GM12878 (cell line): ENCODE measurements around the gene CEP83. TPM values are rescaled to one million over a fixed set of nuclear protein-coding genes. Genes with fewer than 3 reads are reported as not detected.

ENCODE experiments used
- ATAC-seq: fragments of 200-7000 bp; cut with Tn5 transposase; 3 replicates; pipeline ENCODE4 v1.9.1; 2020; ENCODE audit warnings: mild to moderate bottlenecking, moderate library complexity
- BruUV-seq: library from RNA; stranded (reverse); fragments of 400-500 nt; replicated peaks from 2 replicates; lab custom pipeline; 2021; lab: Mats Ljungman, UMichigan
- CTCF ChIA-PET: fragments of 300-600 bp; sonication (Branson Sonifier 250); formaldehyde crosslinking; extraction: SDS; loops from one replicate; lab custom pipeline; 2021; ENCODE audit warnings: inconsistent platforms; lab: Yijun Ruan, JAX
- POLR2A ChIA-PET: fragments of 350-600 bp; formaldehyde crosslinking; extraction: SDS; loops from one replicate; lab custom pipeline; 2021; ENCODE audit warnings: inconsistent platforms; lab: Charles Lee
- RAD21 ChIA-PET: fragments of 300-600 bp; sonication (Branson Sonifier 250); formaldehyde crosslinking; loops from one replicate; lab custom pipeline; 2023; ENCODE audit warnings: antibody characterized with exemption; ENCODE audit not compliant: unreplicated experiment; lab: Charles Lee
- SMC1A ChIA-PET: fragments of 300-600 bp; sonication (Branson Sonifier 250); formaldehyde crosslinking; loops from one replicate; lab custom pipeline; 2023; ENCODE audit not compliant: unreplicated experiment, uncharacterized antibody; lab: Charles Lee
- DNase-seq: peaks from one replicate; pipeline ENCODE4 v3.0.0-alpha.2; 2011; ENCODE audit warnings: low read depth, low spot score
- FAIRE-seq: peaks from 3 replicates; lab custom pipeline; 2011; peaks lifted over from hg19 to GRCh38; lab: Jason Lieb, UNC
- H2AFZ ChIP-seq: 2 replicates; pipeline ENCODE4 v1.6.0; 2011; ENCODE audit warnings: low read depth, low read length, control low read depth; ENCODE audit not compliant: control insufficient read depth
- H3K27ac ChIP-seq: 2 replicates; pipeline ENCODE4 v1.5.1; 2011; ENCODE audit warnings: control low read depth; ENCODE audit not compliant: control insufficient read depth, insufficient read depth
- H3K27me3 ChIP-seq, 2 experiments: replicated peaks in 1 of 2; 2 replicates each; pipeline versions ENCODE4 v1.6.0 to v1.6.1; 2011; ENCODE audit warnings: low read length in 1 of 2; ENCODE audit not compliant: control insufficient read depth in 2 of 2, insufficient read depth in 2 of 2
- H3K36me3 ChIP-seq, 2 experiments: 2 replicates each; pipeline ENCODE4 v1.5.1; 2011; ENCODE audit warnings: low read length in 1 of 2; ENCODE audit not compliant: control insufficient read depth in 2 of 2, insufficient read depth in 2 of 2
- H3K4me1 ChIP-seq: 2 replicates; pipeline ENCODE4 v1.6.1; 2011; ENCODE audit warnings: mild to moderate bottlenecking, low read length, moderate library complexity, mixed read lengths; ENCODE audit not compliant: control insufficient read depth, insufficient read depth
- H3K4me2 ChIP-seq: 2 replicates; pipeline ENCODE4 v1.6.0; 2011; ENCODE audit warnings: control low read depth; ENCODE audit not compliant: control insufficient read depth, insufficient read depth
- H3K4me3 ChIP-seq: fragments of 200-600 bp; sonication (generic); 2 replicates; pipeline ENCODE4 v1.5.1; 2016
- H3K79me2 ChIP-seq: 2 replicates; pipeline ENCODE4 v1.6.0; 2011; ENCODE audit warnings: low read length; ENCODE audit not compliant: control insufficient read depth, insufficient read depth
- H3K9ac ChIP-seq: 2 replicates; pipeline ENCODE4 v1.8.0; 2011; ENCODE audit warnings: low read length, control low read depth, mixed read lengths; ENCODE audit not compliant: control insufficient read depth, insufficient read depth
- H3K9me3 ChIP-seq: replicated peaks from 3 replicates; pipeline ENCODE4 v1.5.1; 2011; ENCODE audit warnings: mild to moderate bottlenecking, low read length; ENCODE audit not compliant: control insufficient read depth, insufficient read depth
- H4K20me1 ChIP-seq: 2 replicates; pipeline ENCODE4 v1.6.0; 2011; ENCODE audit not compliant: control insufficient read depth, insufficient read depth
- ASH2L ChIP-seq: fragments of 300-600, 200-600 bp; sonication (generic); IDR thresholded peaks from 2 replicates; pipeline ENCODE4 v1.6.1; 2017; ENCODE audit warnings: low read depth, mild to moderate bottlenecking, borderline replicate concordance
- BRCA1 ChIP-seq: IDR thresholded peaks from 2 replicates; pipeline ENCODE4 v1.6.1; 2011; ENCODE audit warnings: low read depth, low read length, improper control_type of control experiment
- EP300 ChIP-seq, 2 experiments: fragments of 150-350 bp in 1 of 2; IDR thresholded peaks; 2 replicates each; pipeline ENCODE4 v1.6.1; 2011 to 2012; ENCODE audit warnings: low read depth in 2 of 2, low read length in 2 of 2, borderline replicate concordance in 1 of 2, improper control_type of control experiment in 1 of 2, inconsistent platforms in 1 of 2; ENCODE audit not compliant: control insufficient read depth in 1 of 2
- HDAC6 ChIP-seq: fragments of 200-600 bp; sonication (generic); IDR thresholded peaks from one replicate; pipeline ENCODE4 v1.8.0; 2017; ENCODE audit warnings: antibody characterized with exemption; ENCODE audit not compliant: unreplicated experiment
- HDGF ChIP-seq: fragments of 450-650 bp; IDR thresholded peaks from 2 replicates; pipeline ENCODE4 v1.6.1; 2016; ENCODE audit warnings: antibody characterized with exemption
- JUND ChIP-seq: IDR thresholded peaks from 2 replicates; pipeline ENCODE4 v1.6.1; 2012; ENCODE audit warnings: low read depth, mild to moderate bottlenecking, low read length, improper control_type of control experiment, moderate library complexity
- LARP7 ChIP-seq: fragments of 450-650 bp; IDR thresholded peaks from 2 replicates; pipeline ENCODE4 v1.6.1; 2017; ENCODE audit warnings: mild to moderate bottlenecking
- MEF2A ChIP-seq: IDR thresholded peaks from 2 replicates; pipeline ENCODE4 v1.6.1; 2011; ENCODE audit warnings: low read depth, mild to moderate bottlenecking, low read length, moderate library complexity; ENCODE audit not compliant: insufficient read depth
- RAD21 ChIP-seq: IDR thresholded peaks from 2 replicates; pipeline ENCODE4 v1.6.1; 2011; ENCODE audit warnings: mild to moderate bottlenecking, low read depth, low read length, moderate library complexity; ENCODE audit not compliant: insufficient read depth
- RBBP5 ChIP-seq: fragments of 200-600 bp; sonication (generic); conservative IDR thresholded peaks from 2 replicates; pipeline ENCODE4 v1.6.1; 2016
- STAT1 ChIP-seq: fragments of 450-650 bp; conservative IDR thresholded peaks from 2 replicates; pipeline ENCODE4 v1.6.1; 2014; ENCODE audit warnings: antibody characterized with exemption, mild to moderate bottlenecking
- TARDBP ChIP-seq: IDR thresholded peaks from 2 replicates; pipeline ENCODE4 v1.6.1; 2016; ENCODE audit warnings: borderline replicate concordance
- WGBS: methylation state at CpG from one replicate; pipeline ENCODE4 v1.1.6; 2016; ENCODE audit warnings: low lambda C conversion rate; ENCODE audit not compliant: insufficient replicate concordance, insufficient coverage; ENCODE audit errors: missing lambda C conversion rate; 5-methylcytosine and 5-hydroxymethylcytosine counted together
- in situ Hi-C: fragments of 300-500 bp; cut with MboI; formaldehyde crosslinking; loops from 9 replicates; pipeline ENCODE4 v1.14.3; 2018; ENCODE audit warnings: mixed read lengths
- intact Hi-C: fragments of 100-400 bp; cut with micrococcal nuclease; formaldehyde crosslinking; loops from one replicate; pipeline ENCODE4 v1.14.2; 2022; ENCODE audit not compliant: unreplicated experiment
- polyA plus RNA-seq, 11 experiments: library from polyadenylated mRNA; depleted of rRNA in 4 of 11; unstranded in 6 of 11; stranded (reverse) in 5 of 11; fragments of >200 nt; fragmentation: Nextera tagmentation in 4 of 11; fragmentation: Illumina TruSeq in 1 of 11; extraction: Ambion mirVana in 4 of 11; extraction: Trizol in 1 of 11; gene quantifications; 1 replicate in 1 of 11; 2 replicates in 10 of 11; pipeline versions ENCODE4 v1.2.1 to v1.2.3, GENCODE V29; 2011 to 2016; ENCODE audit warnings: inconsistent platforms in 2 of 11, missing spikeins in 2 of 11, low read depth in 1 of 11
- total RNA-seq, 4 experiments: library from RNA; depleted of rRNA in 3 of 4; stranded (reverse); fragments of >200 nt in 3 of 4; fragmentation: Illumina TruSeq in 1 of 4; extraction: Trizol in 1 of 4; gene quantifications; 2 replicates each; pipeline versions ENCODE4 v1.2.1 to v1.2.3, GENCODE V29; 2013 to 2021
- TF ChIP-seq, protein P1 (sequence below): fragments of 450-650 bp; IDR thresholded peaks from 2 replicates; pipeline ENCODE4 v1.6.1; 2017; ENCODE audit warnings: low read depth, mild to moderate bottlenecking, moderate library complexity
- TF ChIP-seq, protein P2 (sequence below): fragments of 450-650 bp; formaldehyde crosslinking; IDR thresholded peaks from 2 replicates; pipeline ENCODE4 v1.4.0; 2020; ENCODE audit warnings: mild to moderate bottlenecking, moderate library complexity
- TF ChIP-seq, protein P3 (sequence below): fragments of 150-350 bp; IDR thresholded peaks from 2 replicates; pipeline ENCODE4 v1.6.1; 2016; ENCODE audit warnings: low read depth, low read length

The CEP83 gene
- total and polyA plus RNA-seq, 10 of the 15 experiments (the other 5 are each of a cell fraction or from before 2014, with no cell fraction given): 4.3 to 39.0 (median 22.5) TPM

DNA sequence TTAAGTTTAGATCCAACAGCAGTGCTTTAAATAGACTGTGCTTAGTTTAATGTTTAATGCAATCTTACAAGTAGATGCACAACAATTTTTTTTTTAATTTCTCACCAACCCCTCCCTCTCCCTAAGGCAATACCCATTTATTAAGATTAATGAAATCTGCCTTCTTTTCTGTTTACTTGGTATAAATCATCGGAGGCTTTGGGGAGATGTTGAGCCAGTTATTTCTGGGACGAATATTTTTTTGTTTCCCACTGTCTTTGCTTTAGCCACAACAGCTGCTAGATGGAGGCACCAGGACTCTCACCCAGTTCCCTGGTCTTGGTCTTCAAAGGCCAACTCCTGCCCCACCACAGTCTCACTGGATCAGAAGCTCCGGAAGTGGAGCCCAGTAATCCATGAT, 197.9 kb downstream of the CEP83 start:
- in situ Hi-C loops: no loop called here
- ATAC-seq: no peak
- TF ChIP-seq RBBP5 (no peak), HDGF (no peak), STAT1 (no peak), LARP7 (no peak), EP300 (IDR thresholded peaks at IDR 0.05; ENCODE audit: borderline replicate concordance in 1 of 2, control insufficient read depth in 1 of 2, low read depth in 2 of 2, low read length in 2 of 2) (no peak), ASH2L (no peak), TARDBP (no peak), MEF2A (no peak), JUND (no peak), HDAC6 (no peak), BRCA1 (no peak), RAD21 (no peak)
- TF ChIP-seq, protein P1, sequence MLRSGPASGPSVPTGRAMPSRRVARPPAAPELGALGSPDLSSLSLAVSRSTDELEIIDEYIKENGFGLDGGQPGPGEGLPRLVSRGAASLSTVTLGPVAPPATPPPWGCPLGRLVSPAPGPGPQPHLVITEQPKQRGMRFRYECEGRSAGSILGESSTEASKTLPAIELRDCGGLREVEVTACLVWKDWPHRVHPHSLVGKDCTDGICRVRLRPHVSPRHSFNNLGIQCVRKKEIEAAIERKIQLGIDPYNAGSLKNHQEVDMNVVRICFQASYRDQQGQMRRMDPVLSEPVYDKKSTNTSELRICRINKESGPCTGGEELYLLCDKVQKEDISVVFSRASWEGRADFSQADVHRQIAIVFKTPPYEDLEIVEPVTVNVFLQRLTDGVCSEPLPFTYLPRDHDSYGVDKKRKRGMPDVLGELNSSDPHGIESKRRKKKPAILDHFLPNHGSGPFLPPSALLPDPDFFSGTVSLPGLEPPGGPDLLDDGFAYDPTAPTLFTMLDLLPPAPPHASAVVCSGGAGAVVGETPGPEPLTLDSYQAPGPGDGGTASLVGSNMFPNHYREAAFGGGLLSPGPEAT: no peak
- TF ChIP-seq, protein P2, sequence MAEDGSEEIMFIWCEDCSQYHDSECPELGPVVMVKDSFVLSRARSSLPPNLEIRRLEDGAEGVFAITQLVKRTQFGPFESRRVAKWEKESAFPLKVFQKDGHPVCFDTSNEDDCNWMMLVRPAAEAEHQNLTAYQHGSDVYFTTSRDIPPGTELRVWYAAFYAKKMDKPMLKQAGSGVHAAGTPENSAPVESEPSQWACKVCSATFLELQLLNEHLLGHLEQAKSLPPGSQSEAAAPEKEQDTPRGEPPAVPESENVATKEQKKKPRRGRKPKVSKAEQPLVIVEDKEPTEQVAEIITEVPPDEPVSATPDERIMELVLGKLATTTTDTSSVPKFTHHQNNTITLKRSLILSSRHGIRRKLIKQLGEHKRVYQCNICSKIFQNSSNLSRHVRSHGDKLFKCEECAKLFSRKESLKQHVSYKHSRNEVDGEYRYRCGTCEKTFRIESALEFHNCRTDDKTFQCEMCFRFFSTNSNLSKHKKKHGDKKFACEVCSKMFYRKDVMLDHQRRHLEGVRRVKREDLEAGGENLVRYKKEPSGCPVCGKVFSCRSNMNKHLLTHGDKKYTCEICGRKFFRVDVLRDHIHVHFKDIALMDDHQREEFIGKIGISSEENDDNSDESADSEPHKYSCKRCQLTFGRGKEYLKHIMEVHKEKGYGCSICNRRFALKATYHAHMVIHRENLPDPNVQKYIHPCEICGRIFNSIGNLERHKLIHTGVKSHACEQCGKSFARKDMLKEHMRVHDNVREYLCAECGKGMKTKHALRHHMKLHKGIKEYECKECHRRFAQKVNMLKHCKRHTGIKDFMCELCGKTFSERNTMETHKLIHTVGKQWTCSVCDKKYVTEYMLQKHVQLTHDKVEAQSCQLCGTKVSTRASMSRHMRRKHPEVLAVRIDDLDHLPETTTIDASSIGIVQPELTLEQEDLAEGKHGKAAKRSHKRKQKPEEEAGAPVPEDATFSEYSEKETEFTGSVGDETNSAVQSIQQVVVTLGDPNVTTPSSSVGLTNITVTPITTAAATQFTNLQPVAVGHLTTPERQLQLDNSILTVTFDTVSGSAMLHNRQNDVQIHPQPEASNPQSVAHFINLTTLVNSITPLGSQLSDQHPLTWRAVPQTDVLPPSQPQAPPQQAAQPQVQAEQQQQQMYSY (CRISPR knock-in tag): no peak
- TF ChIP-seq, protein P3, sequence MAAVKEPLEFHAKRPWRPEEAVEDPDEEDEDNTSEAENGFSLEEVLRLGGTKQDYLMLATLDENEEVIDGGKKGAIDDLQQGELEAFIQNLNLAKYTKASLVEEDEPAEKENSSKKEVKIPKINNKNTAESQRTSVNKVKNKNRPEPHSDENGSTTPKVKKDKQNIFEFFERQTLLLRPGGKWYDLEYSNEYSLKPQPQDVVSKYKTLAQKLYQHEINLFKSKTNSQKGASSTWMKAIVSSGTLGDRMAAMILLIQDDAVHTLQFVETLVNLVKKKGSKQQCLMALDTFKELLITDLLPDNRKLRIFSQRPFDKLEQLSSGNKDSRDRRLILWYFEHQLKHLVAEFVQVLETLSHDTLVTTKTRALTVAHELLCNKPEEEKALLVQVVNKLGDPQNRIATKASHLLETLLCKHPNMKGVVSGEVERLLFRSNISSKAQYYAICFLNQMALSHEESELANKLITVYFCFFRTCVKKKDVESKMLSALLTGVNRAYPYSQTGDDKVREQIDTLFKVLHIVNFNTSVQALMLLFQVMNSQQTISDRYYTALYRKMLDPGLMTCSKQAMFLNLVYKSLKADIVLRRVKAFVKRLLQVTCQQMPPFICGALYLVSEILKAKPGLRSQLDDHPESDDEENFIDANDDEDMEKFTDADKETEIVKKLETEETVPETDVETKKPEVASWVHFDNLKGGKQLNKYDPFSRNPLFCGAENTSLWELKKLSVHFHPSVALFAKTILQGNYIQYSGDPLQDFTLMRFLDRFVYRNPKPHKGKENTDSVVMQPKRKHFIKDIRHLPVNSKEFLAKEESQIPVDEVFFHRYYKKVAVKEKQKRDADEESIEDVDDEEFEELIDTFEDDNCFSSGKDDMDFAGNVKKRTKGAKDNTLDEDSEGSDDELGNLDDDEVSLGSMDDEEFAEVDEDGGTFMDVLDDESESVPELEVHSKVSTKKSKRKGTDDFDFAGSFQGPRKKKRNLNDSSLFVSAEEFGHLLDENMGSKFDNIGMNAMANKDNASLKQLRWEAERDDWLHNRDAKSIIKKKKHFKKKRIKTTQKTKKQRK: no peak

More for the DNA sequence above, 197.9 kb downstream of the CEP83 start:
- Histone ChIP-seq H3K9ac (peak overlapping the region; percentile 69), H3K27ac (peak overlapping the region; percentile 88), H3K79me2 (no peaks in the 10 kb centered on the region), H3K9me3 (no peaks in the 10 kb centered on the region; the same call in 2 of the 3 replicates), H3K4me2 (peak overlapping the region; percentile 43), H3K4me3 (peak overlapping the region; percentile 17; the same call in 1 of the 2 replicates), H3K27me3 (no peaks in the 10 kb centered on the region), H2AFZ (no peak overlapping the region), H4K20me1 (no peaks in the 10 kb centered on the region), H3K36me3 (peaks cover 15 to 42% of the 10 kb centered on the region in 2 experiments), H3K4me1 (peaks cover 58% of the 10 kb centered on the region)
- ChIA-PET SMC1A (interaction anchor here (1.0 to 6.7 kb wide), 19 partner anchors 8 to 197 kb away, joined by 3 to 95 read pairs (median 10); no protein-coding TSS in a partner anchor), RAD21 (interaction anchor here (0.8 to 7.5 kb wide), 14 partner anchors 9 to 172 kb away, joined by 3 to 107 read pairs (median 8); no protein-coding TSS in a partner anchor), CTCF (interaction anchor here (0.6 to 2.7 kb wide), 9 partner anchors 8 to 219 kb away, joined by 3 to 11 read pairs (median 4); no protein-coding TSS in a partner anchor), POLR2A (interaction anchor here (0.9 to 7.2 kb wide), 7 partner anchors 9 to 108 kb away, joined by 3 to 56 read pairs (median 7); no protein-coding TSS in a partner anchor)
- intact Hi-C loops: loop anchor here (1.0 to 2.0 kb wide), 3 partner anchors 33 to 113 kb away; partner anchors contain the start of gene PLXNC1
- no peak for FAIRE-seq
- 84% methylated on average over 3 of the region's 3 CpGs for WGBS
- no peak for DNase-seq
- TSS peak; percentile 67 for BruUV-seq
